WTC11 (cell line): ENCODE results near the gene FES. TPM values are rescaled to one million over a fixed set of nuclear protein-coding genes. Genes with fewer than 3 reads are reported as not detected.

Experiments
- ATAC-seq: fragments of 200-7000 bp; cut with Tn5 transposase; 2 replicates; pipeline ENCODE4 v1.10.0; 2021; ENCODE audit warnings: mild to moderate bottlenecking, moderate library complexity
- CTCF ChIA-PET: fragments of 300-600 bp; sonication (Branson Sonifier 250); formaldehyde crosslinking; loops from one replicate; lab custom pipeline; 2021; ENCODE audit warnings: antibody characterized with exemption; lab: Charles Lee
- POLR2A ChIA-PET: fragments of 350-600 bp; sonication (Branson Sonifier 250); formaldehyde crosslinking; loops from one replicate; lab custom pipeline; 2021; ENCODE audit warnings: antibody characterized with exemption; lab: Charles Lee
- DNase-seq: peaks from one replicate; pipeline ENCODE4 v3.0.0; 2021; ENCODE audit warnings: low spot score
- H3K27ac Mint-ChIP-seq: 2 replicates; pipeline ENCODE4 v1.8.0; 2021; ENCODE audit warnings: mixed read lengths
- H3K27me3 Mint-ChIP-seq: 2 replicates; pipeline ENCODE4 v1.8.0; 2021; ENCODE audit warnings: low read depth, mild to moderate bottlenecking, moderate library complexity, mixed read lengths
- H3K36me3 Mint-ChIP-seq: 2 replicates; pipeline ENCODE4 v1.8.0; 2021; ENCODE audit warnings: mixed read lengths
- H3K4me1 Mint-ChIP-seq: 2 replicates; pipeline ENCODE4 v1.8.0; 2022; ENCODE audit warnings: mixed read lengths
- H3K4me3 Mint-ChIP-seq: 2 replicates; pipeline ENCODE4 v1.8.0; 2021; ENCODE audit warnings: mild to moderate bottlenecking, moderate library complexity, mixed read lengths
- H3K9me3 Mint-ChIP-seq: 2 replicates; pipeline ENCODE4 v1.8.0; 2021; ENCODE audit warnings: mixed read lengths
- ARID4B ChIP-seq: sonication (generic); formaldehyde crosslinking; IDR thresholded peaks from 2 replicates; pipeline ENCODE4 v1.8.0; 2023; ENCODE audit warnings: missing genetic modification reagents, mild to moderate bottlenecking, borderline replicate concordance
- ATF1 ChIP-seq: sonication (generic); formaldehyde crosslinking; IDR thresholded peaks from 2 replicates; pipeline ENCODE4 v1.8.1; 2023; ENCODE audit warnings: mild to moderate bottlenecking, moderate library complexity, missing genetic modification reagents
- ATF2 ChIP-seq: sonication (generic); formaldehyde crosslinking; IDR thresholded peaks from 2 replicates; pipeline ENCODE4 v1.8.1; 2022; ENCODE audit warnings: low read depth, missing genetic modification reagents, borderline replicate concordance
- CREM ChIP-seq: sonication (generic); formaldehyde crosslinking; IDR thresholded peaks from 2 replicates; pipeline ENCODE4 v1.8.1; 2022; ENCODE audit warnings: mild to moderate bottlenecking, missing genetic modification reagents, moderate library complexity
- CTCF ChIP-seq: fragments of 200-600 bp; IDR thresholded peaks from 2 replicates; pipeline ENCODE4 v1.8.0; 2022; ENCODE audit warnings: antibody characterized with exemption
- E2F4 ChIP-seq: sonication (generic); formaldehyde crosslinking; IDR thresholded peaks from 2 replicates; pipeline ENCODE4 v1.8.1; 2022; ENCODE audit warnings: low read depth, mild to moderate bottlenecking, moderate library complexity, missing genetic modification reagents, borderline replicate concordance
- EMX1 ChIP-seq: fragments of 250-450 bp; sonication (Bioruptor Pico); IDR thresholded peaks from 2 replicates; pipeline ENCODE4 v1.8.0; 2021; ENCODE audit warnings: mild to moderate bottlenecking
- ESRRA ChIP-seq: sonication (generic); formaldehyde crosslinking; IDR thresholded peaks from 2 replicates; pipeline ENCODE4 v1.8.1; 2022; ENCODE audit warnings: mild to moderate bottlenecking, missing genetic modification reagents, borderline replicate concordance
- FOXP1 ChIP-seq: sonication (generic); formaldehyde crosslinking; IDR thresholded peaks from 2 replicates; pipeline ENCODE4 v1.8.0; 2022; ENCODE audit warnings: missing genetic modification reagents, mild to moderate bottlenecking, moderate library complexity, borderline replicate concordance
- GABPB1 ChIP-seq: sonication (generic); formaldehyde crosslinking; IDR thresholded peaks from 2 replicates; pipeline ENCODE4 v1.8.1; 2023; ENCODE audit warnings: mild to moderate bottlenecking, missing genetic modification reagents
- MYBL2 ChIP-seq: sonication (generic); formaldehyde crosslinking; IDR thresholded peaks from 2 replicates; pipeline ENCODE4 v1.8.1; 2023; ENCODE audit warnings: mild to moderate bottlenecking, moderate library complexity, missing genetic modification reagents
- NR1H2 ChIP-seq: sonication (generic); formaldehyde crosslinking; IDR thresholded peaks from 2 replicates; pipeline ENCODE4 v1.9.0; 2021; ENCODE audit warnings: mild to moderate bottlenecking, moderate library complexity, missing genetic modification reagents
- PRDM15 ChIP-seq: sonication (generic); formaldehyde crosslinking; IDR thresholded peaks from 2 replicates; pipeline ENCODE4 v1.8.0; 2022; ENCODE audit warnings: missing genetic modification reagents
- ZBTB43 ChIP-seq: sonication (generic); formaldehyde crosslinking; IDR thresholded peaks from 2 replicates; pipeline ENCODE4 v1.8.1; 2023; ENCODE audit warnings: mild to moderate bottlenecking, missing genetic modification reagents
- ZMAT4 ChIP-seq: fragments of 250-450 bp; sonication (Bioruptor Pico); IDR thresholded peaks from 2 replicates; pipeline ENCODE4 v1.9.0; 2021; ENCODE audit warnings: mild to moderate bottlenecking
- ZNF263 ChIP-seq: sonication (generic); formaldehyde crosslinking; IDR thresholded peaks from 2 replicates; pipeline ENCODE4 v1.8.1; 2022; ENCODE audit warnings: low read depth, mild to moderate bottlenecking, moderate library complexity, missing genetic modification reagents
- ZNF416 ChIP-seq: fragments of 250-450 bp; sonication (Bioruptor Pico); IDR thresholded peaks from 2 replicates; pipeline ENCODE4 v1.9.0; 2021; ENCODE audit warnings: mild to moderate bottlenecking, inconsistent platforms
- total RNA-seq: library from RNA; stranded (reverse); gene quantifications from 3 replicates; pipeline ENCODE4 v1.2.3, GENCODE V29; 2021

Gene FES
- total RNA-seq, 1 experiment from 2014 or later: 10.0 TPM

GRCh38 chr15:90904746-90905145, 20.4 kb downstream of the FES start:
- Mint-ChIP-seq H3K4me3 (no peak overlapping the region), H3K36me3 (peaks cover 7% of the 10 kb centered on the region), H3K9me3 (no peaks in the 10 kb centered on the region), H3K27ac (no peak overlapping the region), H3K4me1 (peaks cover 23% of the 10 kb centered on the region), H3K27me3 (peaks cover 26% of the 10 kb centered on the region)
- TF ChIP-seq ZMAT4 (CRISPR knock-in tag) (no peak), ZNF263 (CRISPR knock-in tag) (no peak), ATF1 (CRISPR knock-in tag) (no peak), ESRRA (no peak), CTCF (no peak), CREM (CRISPR knock-in tag) (no peak), ZBTB43 (CRISPR knock-in tag) (no peak), NR1H2 (CRISPR knock-in tag) (no peak), ZNF416 (CRISPR knock-in tag) (no peak), GABPB1 (no peak), ARID4B (CRISPR knock-in tag) (no peak), PRDM15 (CRISPR knock-in tag) (no peak), ATF2 (CRISPR knock-in tag) (no peak), FOXP1 (CRISPR knock-in tag) (no peak), MYBL2 (CRISPR knock-in tag) (no peak), E2F4 (CRISPR knock-in tag) (no peak), EMX1 (CRISPR knock-in tag) (no peak)
- DNase-seq (no peak), ATAC-seq (no peak)
- ChIA-PET POLR2A (interaction anchor here (0.5 kb wide), 1 partner anchor 713 kb away, joined by 3 read pairs; no protein-coding TSS in a partner anchor), CTCF (interaction anchor here (0.6 to 7.3 kb wide), 7 partner anchors 14 to 842 kb away, joined by 3 to 194 read pairs (median 5); partner anchors contain the start of genes FES, HDDC3 and UNC45A)
